RWPE2 (cell line): ENCODE results near the gene XPO6.

Experiments used
- ATAC-seq: fragments of 200-7000 bp; cut with Tn5 transposase; 3 replicates; pipeline ENCODE4 v1.9.1; 2021; ENCODE audit warnings: low read depth
- DNase-seq: peaks from one replicate; pipeline ENCODE4 v3.0.0-alpha.2; 2020; ENCODE audit warnings: low spot score
- H3K27ac ChIP-seq: fragments of 450-650 bp; 2 replicates; pipeline ENCODE4 v1.5.1; 2017; ENCODE audit warnings: mild to moderate bottlenecking; ENCODE audit not compliant: poor library complexity, severe bottlenecking
- H3K27me3 ChIP-seq: fragments of 250-450 bp; sonication (Bioruptor Pico); 2 replicates; pipeline ENCODE4 v1.5.1; 2021; ENCODE audit warnings: mild to moderate bottlenecking, moderate library complexity; ENCODE audit not compliant: insufficient read depth, poor library complexity, severe bottlenecking
- H3K36me3 ChIP-seq: fragments of 250-450 bp; sonication (Bioruptor Pico); 2 replicates; pipeline ENCODE4 v1.5.1; 2020; ENCODE audit warnings: low read depth, mild to moderate bottlenecking, moderate library complexity
- H3K4me1 ChIP-seq: fragments of 250-450 bp; sonication (Bioruptor Pico); 2 replicates; pipeline ENCODE4 v1.5.1; 2021; ENCODE audit warnings: mild to moderate bottlenecking, moderate library complexity; ENCODE audit not compliant: insufficient read depth, poor library complexity, severe bottlenecking
- H3K4me3 ChIP-seq: fragments of 250-450 bp; sonication (Bioruptor Pico); 2 replicates; pipeline ENCODE4 v1.5.1; 2021; ENCODE audit warnings: mild to moderate bottlenecking, moderate library complexity; ENCODE audit not compliant: severe bottlenecking
- H3K9me3 ChIP-seq: fragments of 250-450 bp; sonication (Bioruptor Pico); 2 replicates; pipeline ENCODE4 v1.5.1; 2021; ENCODE audit warnings: mild to moderate bottlenecking, moderate library complexity; ENCODE audit not compliant: severe bottlenecking
- TF ChIP-seq, protein P1 (sequence below): fragments of 450-650 bp; IDR thresholded peaks from one replicate; pipeline ENCODE4 v1.5.1; 2017; ENCODE audit warnings: mild to moderate bottlenecking, moderate library complexity; ENCODE audit not compliant: poor library complexity, severe bottlenecking

The XPO6 gene

DNA sequence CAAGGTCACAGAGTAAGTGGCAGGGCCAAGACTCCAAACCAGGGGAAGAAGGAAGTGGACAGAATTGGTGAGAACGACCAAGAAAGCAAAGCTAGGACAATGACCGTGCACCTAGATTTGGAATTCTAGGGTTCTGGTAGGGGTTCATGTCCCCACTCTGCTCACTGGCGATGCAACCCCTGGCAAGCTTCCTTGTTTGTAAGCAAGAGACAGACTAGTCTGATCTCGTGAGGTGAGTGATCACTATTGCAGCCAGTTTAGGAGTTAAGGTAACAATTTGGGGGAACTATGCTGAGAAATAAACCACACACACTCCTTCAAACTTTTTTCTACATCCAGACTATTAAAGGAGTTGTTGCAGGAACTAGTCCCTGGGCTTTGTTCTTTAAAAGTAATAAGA, 48.1 kb downstream of the XPO6 start:
- ATAC-seq (no peak), DNase-seq (no peak)
- Histone ChIP-seq H3K36me3 (peaks cover 66% of the 10 kb centered on the region), H3K9me3 (no peaks in the 10 kb centered on the region), H3K4me3 (no peak overlapping the region), H3K27ac (no peak overlapping the region), H3K27me3 (no peaks in the 10 kb centered on the region), H3K4me1 (peaks cover 26% of the 10 kb centered on the region)
- TF ChIP-seq, protein P1, sequence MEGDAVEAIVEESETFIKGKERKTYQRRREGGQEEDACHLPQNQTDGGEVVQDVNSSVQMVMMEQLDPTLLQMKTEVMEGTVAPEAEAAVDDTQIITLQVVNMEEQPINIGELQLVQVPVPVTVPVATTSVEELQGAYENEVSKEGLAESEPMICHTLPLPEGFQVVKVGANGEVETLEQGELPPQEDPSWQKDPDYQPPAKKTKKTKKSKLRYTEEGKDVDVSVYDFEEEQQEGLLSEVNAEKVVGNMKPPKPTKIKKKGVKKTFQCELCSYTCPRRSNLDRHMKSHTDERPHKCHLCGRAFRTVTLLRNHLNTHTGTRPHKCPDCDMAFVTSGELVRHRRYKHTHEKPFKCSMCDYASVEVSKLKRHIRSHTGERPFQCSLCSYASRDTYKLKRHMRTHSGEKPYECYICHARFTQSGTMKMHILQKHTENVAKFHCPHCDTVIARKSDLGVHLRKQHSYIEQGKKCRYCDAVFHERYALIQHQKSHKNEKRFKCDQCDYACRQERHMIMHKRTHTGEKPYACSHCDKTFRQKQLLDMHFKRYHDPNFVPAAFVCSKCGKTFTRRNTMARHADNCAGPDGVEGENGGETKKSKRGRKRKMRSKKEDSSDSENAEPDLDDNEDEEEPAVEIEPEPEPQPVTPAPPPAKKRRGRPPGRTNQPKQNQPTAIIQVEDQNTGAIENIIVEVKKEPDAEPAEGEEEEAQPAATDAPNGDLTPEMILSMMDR = no peak

DNA sequence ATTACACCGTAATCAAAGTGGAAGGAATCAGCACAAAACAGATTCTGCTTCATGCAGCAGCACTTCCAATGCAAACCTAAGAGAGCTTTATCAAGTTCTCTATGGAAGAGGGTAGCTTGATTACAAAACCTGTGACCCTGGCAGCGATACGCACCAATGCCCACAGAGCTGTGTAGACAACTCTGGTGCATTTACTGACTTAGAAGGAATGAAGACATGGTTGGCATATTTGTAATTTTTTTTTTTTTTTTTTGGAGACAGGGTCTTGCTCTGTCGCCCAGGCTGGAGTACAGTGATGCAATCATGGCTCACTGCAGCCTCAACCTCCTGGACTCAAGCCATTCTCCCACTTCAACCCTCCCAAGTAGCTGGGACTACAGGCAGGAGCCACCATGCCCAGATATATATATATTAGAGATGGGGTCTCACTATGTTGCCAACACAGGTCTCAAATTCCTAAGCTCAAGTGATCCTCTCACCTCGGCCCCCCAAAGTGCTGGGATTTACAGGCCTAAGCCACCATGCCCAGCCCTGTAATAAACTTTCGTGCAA, 49.4 kb downstream of the XPO6 start:
- TF ChIP-seq, protein P1 = no peak
- H3K27ac ChIP-seq = no peak overlapping the region
- H3K36me3 ChIP-seq = peaks cover 77% of the 10 kb centered on the region
- no peaks in the 10 kb centered on the region for H3K27me3 ChIP-seq
- no peaks in the 10 kb centered on the region for H3K9me3 ChIP-seq
- ATAC-seq (no peak), DNase-seq (no peak)
- no peak overlapping the region for H3K4me3 ChIP-seq
- H3K4me1 ChIP-seq = peaks cover 21% of the 10 kb centered on the region

DNA sequence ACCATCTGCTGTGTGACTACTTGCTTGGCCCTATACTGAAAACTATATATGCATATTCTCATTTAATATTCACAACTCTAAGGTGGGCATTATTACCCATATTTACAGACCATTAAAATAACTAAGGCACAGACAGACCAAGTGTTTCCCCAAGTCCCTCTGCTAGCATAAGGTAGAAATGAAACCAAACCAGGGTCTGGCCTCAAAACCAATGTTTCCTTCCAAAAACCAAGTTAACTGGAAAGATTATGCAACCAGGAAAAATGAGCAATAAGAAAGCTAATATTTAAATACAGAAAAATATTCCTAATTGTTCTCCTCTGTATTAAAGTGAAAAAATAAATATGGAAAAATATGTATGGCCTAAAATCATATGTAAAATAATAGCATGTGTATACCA, 50.1 kb downstream of the XPO6 start:
- no peak for DNase-seq
- H3K4me1 ChIP-seq = peaks cover 15% of the 10 kb centered on the region
- H3K36me3 ChIP-seq = peaks cover 81% of the 10 kb centered on the region
- no peaks in the 10 kb centered on the region for H3K9me3 ChIP-seq
- H3K27me3 ChIP-seq = no peaks in the 10 kb centered on the region
- H3K4me3 ChIP-seq = no peak overlapping the region
- TF ChIP-seq, protein P1 = no peak
- H3K27ac ChIP-seq = no peak overlapping the region
- ATAC-seq = no peak

DNA sequence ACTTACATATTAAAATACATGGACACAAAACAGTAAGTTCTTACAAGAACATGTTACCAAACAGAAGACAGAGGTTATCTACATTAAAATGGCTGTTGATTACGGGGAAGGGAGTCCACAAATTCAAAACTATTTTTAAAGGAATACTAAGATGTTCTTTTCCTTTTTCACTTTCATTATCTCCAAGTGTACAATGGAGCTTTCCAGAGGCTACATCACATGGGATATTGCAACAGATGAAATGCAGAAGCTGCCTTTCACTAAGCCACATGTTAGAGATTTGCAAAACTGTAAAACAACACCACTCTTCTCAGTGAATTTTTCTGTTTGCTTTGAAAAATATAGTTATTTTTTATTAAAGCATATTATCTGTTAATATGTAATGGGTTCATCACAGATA, 53.6 kb downstream of the XPO6 start:
- no peak overlapping the region for H3K4me3 ChIP-seq
- no peaks in the 10 kb centered on the region for H3K27me3 ChIP-seq
- peaks cover 82% of the 10 kb centered on the region for H3K36me3 ChIP-seq
- H3K4me1 ChIP-seq = peaks cover 2% of the 10 kb centered on the region
- DNase-seq (no peak), ATAC-seq (no peak)
- TF ChIP-seq, protein P1 = no peak
- H3K9me3 ChIP-seq = no peaks in the 10 kb centered on the region
- no peak overlapping the region for H3K27ac ChIP-seq

DNA sequence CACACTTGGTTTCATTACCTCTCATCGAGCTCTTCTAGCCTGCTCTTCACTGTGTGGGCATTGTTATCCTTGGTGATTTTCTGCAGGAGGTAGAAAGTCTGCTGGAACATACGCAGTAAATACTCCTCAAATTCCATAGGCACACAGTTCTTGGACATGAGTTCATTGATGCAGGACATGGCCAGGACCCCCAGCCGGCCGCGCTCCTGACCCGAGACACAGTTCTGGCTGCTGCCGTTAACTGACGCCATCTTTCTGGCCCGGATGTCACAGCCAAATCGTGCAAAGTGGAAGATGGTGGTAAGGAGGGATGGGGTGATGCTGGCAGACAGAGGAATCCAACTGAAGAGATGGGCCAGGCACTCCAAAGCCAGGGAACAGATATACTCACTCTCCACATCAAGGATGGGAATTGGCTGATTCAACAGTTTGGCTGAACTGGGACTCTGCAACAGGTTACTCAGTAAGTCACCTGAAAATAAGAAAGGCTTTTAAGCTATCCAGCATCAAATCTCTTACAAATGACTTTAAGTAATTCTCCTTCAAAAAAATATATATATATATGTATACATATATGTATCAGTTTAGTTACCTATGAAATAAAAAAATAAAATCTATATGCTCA, 55.6 kb downstream of the XPO6 start:
- TF ChIP-seq, protein P1 = no peak
- DNase-seq = no peak

More for the DNA sequence above, 55.6 kb downstream of the XPO6 start:
- Histone ChIP-seq H3K4me1 (no peaks in the 10 kb centered on the region), H3K27ac (no peak overlapping the region), H3K9me3 (no peaks in the 10 kb centered on the region), H3K4me3 (no peak overlapping the region), H3K27me3 (no peaks in the 10 kb centered on the region), H3K36me3 (peaks cover 87% of the 10 kb centered on the region)
- ATAC-seq = no peak
